WTC11 (cell line): Measurements from ENCODE around the gene B2M. TPM values are rescaled to one million over a fixed set of nuclear protein-coding genes. Genes with fewer than 3 reads are reported as not detected.

Source experiments
- ATAC-seq: fragments of 200-7000 bp; cut with Tn5 transposase; 2 replicates; pipeline ENCODE4 v1.10.0; 2021; ENCODE audit warnings: mild to moderate bottlenecking, moderate library complexity
- CTCF ChIA-PET: fragments of 300-600 bp; sonication (Branson Sonifier 250); formaldehyde crosslinking; loops from one replicate; lab custom pipeline; 2021; ENCODE audit warnings: antibody characterized with exemption; lab: Charles Lee
- POLR2A ChIA-PET: fragments of 350-600 bp; sonication (Branson Sonifier 250); formaldehyde crosslinking; loops from one replicate; lab custom pipeline; 2021; ENCODE audit warnings: antibody characterized with exemption; lab: Charles Lee
- DNase-seq: peaks from one replicate; pipeline ENCODE4 v3.0.0; 2021; ENCODE audit warnings: low spot score
- H3K27ac Mint-ChIP-seq: 2 replicates; pipeline ENCODE4 v1.8.0; 2021; ENCODE audit warnings: mixed read lengths
- H3K27me3 Mint-ChIP-seq: 2 replicates; pipeline ENCODE4 v1.8.0; 2021; ENCODE audit warnings: low read depth, mild to moderate bottlenecking, moderate library complexity, mixed read lengths
- H3K36me3 Mint-ChIP-seq: 2 replicates; pipeline ENCODE4 v1.8.0; 2021; ENCODE audit warnings: mixed read lengths
- H3K4me1 Mint-ChIP-seq: 2 replicates; pipeline ENCODE4 v1.8.0; 2022; ENCODE audit warnings: mixed read lengths
- H3K4me3 Mint-ChIP-seq: 2 replicates; pipeline ENCODE4 v1.8.0; 2021; ENCODE audit warnings: mild to moderate bottlenecking, moderate library complexity, mixed read lengths
- H3K9me3 Mint-ChIP-seq: 2 replicates; pipeline ENCODE4 v1.8.0; 2021; ENCODE audit warnings: mixed read lengths
- AR ChIP-seq: fragments of 250-450 bp; sonication (Bioruptor Pico); IDR thresholded peaks from 2 replicates; pipeline ENCODE4 v1.9.0; 2021; ENCODE audit warnings: mild to moderate bottlenecking
- ATF2 ChIP-seq: sonication (generic); formaldehyde crosslinking; IDR thresholded peaks from 2 replicates; pipeline ENCODE4 v1.8.1; 2022; ENCODE audit warnings: low read depth, missing genetic modification reagents, borderline replicate concordance
- CBFB ChIP-seq: sonication (generic); formaldehyde crosslinking; IDR thresholded peaks from 2 replicates; pipeline ENCODE4 v1.8.1; 2022; ENCODE audit warnings: mild to moderate bottlenecking, low read depth, missing genetic modification reagents
- E2F5 ChIP-seq: sonication (generic); formaldehyde crosslinking; IDR thresholded peaks from 2 replicates; pipeline ENCODE4 v1.8.1; 2022; ENCODE audit warnings: mild to moderate bottlenecking, moderate library complexity, missing genetic modification reagents
- GRHL2 ChIP-seq: fragments of 250-450 bp; sonication (Bioruptor Pico); IDR thresholded peaks from 2 replicates; pipeline ENCODE4 v1.8.0; 2022; ENCODE audit warnings: mild to moderate bottlenecking, moderate library complexity; ENCODE audit not compliant: insufficient replicate concordance, severe bottlenecking
- JAZF1 ChIP-seq: fragments of 250-450 bp; sonication (Bioruptor Pico); IDR thresholded peaks from 2 replicates; pipeline ENCODE4 v1.9.0; 2021; ENCODE audit warnings: moderate library complexity, mild to moderate bottlenecking, inconsistent platforms
- JUN ChIP-seq: sonication (generic); formaldehyde crosslinking; IDR thresholded peaks from 2 replicates; pipeline ENCODE4 v1.8.0; 2023; ENCODE audit warnings: mild to moderate bottlenecking, missing genetic modification reagents
- SMAD4 ChIP-seq: sonication (generic); formaldehyde crosslinking; IDR thresholded peaks from 2 replicates; pipeline ENCODE4 v1.8.0; 2022; ENCODE audit warnings: mild to moderate bottlenecking, missing genetic modification reagents
- TCF7 ChIP-seq: sonication (generic); formaldehyde crosslinking; IDR thresholded peaks from 2 replicates; pipeline ENCODE4 v1.8.0; 2022; ENCODE audit warnings: mild to moderate bottlenecking, low read depth, missing genetic modification reagents, moderate library complexity
- ZNF121 ChIP-seq: sonication (generic); formaldehyde crosslinking; IDR thresholded peaks from 2 replicates; pipeline ENCODE4 v1.8.0; 2023; ENCODE audit warnings: missing genetic modification reagents
- ZNF219 ChIP-seq: sonication (generic); formaldehyde crosslinking; IDR thresholded peaks from 2 replicates; pipeline ENCODE4 v1.8.0; 2023; ENCODE audit warnings: missing genetic modification reagents, mild to moderate bottlenecking, borderline replicate concordance
- ZNF512 ChIP-seq: sonication (generic); formaldehyde crosslinking; IDR thresholded peaks from 2 replicates; pipeline ENCODE4 v1.8.1; 2022; ENCODE audit warnings: missing genetic modification reagents, borderline replicate concordance
- ZNF671 ChIP-seq: fragments of 250-450 bp; sonication (Bioruptor Pico); IDR thresholded peaks from 2 replicates; pipeline ENCODE4 v1.8.0; 2021; ENCODE audit warnings: mild to moderate bottlenecking
- total RNA-seq: library from RNA; stranded (reverse); gene quantifications from 3 replicates; pipeline ENCODE4 v1.2.3, GENCODE V29; 2021

B2M gene
- total RNA-seq, 1 experiment from 2014 or later: 88.2 TPM

- no peak for TF ChIP-seq ATF2 (CRISPR knock-in tag)
Measured at GRCh38 chr15:44734839-44735481, 23.6 kb downstream of the B2M start (continued).

- ATAC-seq: no peak; the same call in 1 of the 2 replicates
- POLR2A ChIA-PET: interaction anchor here (0.6 kb wide), 1 partner anchor 72 kb away, joined by 3 read pairs; no protein-coding TSS in a partner anchor
- no peak for DNase-seq
- Mint-ChIP-seq H3K36me3 (peaks cover 3% of the 10 kb centered on the region; the same call in 1 of the 2 replicates), H3K27ac (no peak overlapping the region), H3K9me3 (peaks cover 12% of the 10 kb centered on the region), H3K4me1 (peaks cover 8% of the 10 kb centered on the region), H3K27me3 (peaks cover 6% of the 10 kb centered on the region; the same call in 1 of the 2 replicates), H3K4me3 (no peak overlapping the region)
- CTCF ChIA-PET: interaction anchor here (0.6 to 6.1 kb wide), 11 partner anchors 13 to 158 kb away, joined by 3 to 104 read pairs (median 4); partner anchors contain the start of genes B2M, PATL2 and SPG11
- TF ChIP-seq AR (no peak), ZNF512 (CRISPR knock-in tag) (0 out of 2 replicates have a peak, but pooled peaks have one; percentile 62)
Measured at GRCh38 chr15:44735482-44736180, 24.3 kb downstream of the B2M start.

GRCh38 chr15:44736181-44736765, 25.0 kb downstream of the B2M start, which contains the start of gene TRIM69:
Gene TRIM69, plus strand, starts transcription at chr15:44736528. Its CDS starts 177 bp downstream, at chr15:44736705.
- DNase-seq (no peak), ATAC-seq (no peak)
- H3K4me3 Mint-ChIP-seq: no peak within 1 kb of the TSS
- ChIA-PET CTCF (interaction anchor here (0.6 to 6.1 kb wide), 12 partner anchors 14 to 159 kb away, joined by 3 to 104 read pairs (median 4); partner anchors contain the start of genes B2M, PATL2 and SPG11), POLR2A (interaction anchor here (0.6 to 1.2 kb wide), 2 partner anchors 8 to 72 kb away, joined by 3 to 4 read pairs; no protein-coding TSS in a partner anchor)
- peaks cover 8% of the 10 kb centered on the region for H3K4me1 Mint-ChIP-seq
- TF ChIP-seq ZNF671 (CRISPR knock-in tag): no peak
- no peak for TF ChIP-seq ZNF219 (CRISPR knock-in tag)
- no peak for TF ChIP-seq GRHL2 (CRISPR knock-in tag)
- no peak for TF ChIP-seq E2F5 (CRISPR knock-in tag)
- no peak for TF ChIP-seq JUN (CRISPR knock-in tag)
- no peak for TF ChIP-seq JAZF1 (CRISPR knock-in tag)
- TF ChIP-seq TCF7: no peak
- TF ChIP-seq CBFB (CRISPR knock-in tag): no peak
- no peak for TF ChIP-seq SMAD4 (CRISPR knock-in tag)
- TF ChIP-seq ZNF121 (CRISPR knock-in tag): no peak
- no peak within 1 kb of the TSS for H3K27ac Mint-ChIP-seq
- peaks cover 11% of the 10 kb centered on the region for H3K27me3 Mint-ChIP-seq
- H3K9me3 Mint-ChIP-seq: peaks cover 12% of the 10 kb centered on the region
- peaks cover 3% of the 10 kb centered on the region; the same call in 1 of the 2 replicates for H3K36me3 Mint-ChIP-seq
